Gastrocnemius medialis (tissue), 4 donors: ENCODE data around the gene PCSK1.

Experiments used
- CTCF ChIP-seq, 5 experiments: fragments of 450-650 bp in 3 of 5; fragments of 200-600 bp in 2 of 5; sonication (generic) in 2 of 5; IDR thresholded peaks in 4 of 5; conservative IDR thresholded peaks in 1 of 5; 1 replicate in 4 of 5; 2 replicates in 1 of 5; pipeline ENCODE4 v1.5.1; 2016 to 2019; ENCODE audit warnings: antibody characterized with exemption in 5 of 5, mild to moderate bottlenecking in 3 of 5, moderate library complexity in 3 of 5
- POLR2A ChIP-seq, 2 donors: fragments of 450-650 bp; IDR thresholded peaks; one replicate each; pipeline ENCODE4 v1.6.1; 2017; ENCODE audit warnings: antibody characterized with exemption in 2 of 2, mild to moderate bottlenecking in 2 of 2, moderate library complexity in 2 of 2

- TF ChIP-seq CTCF (IDR thresholded peaks at IDR 0.05 in 4 of 5, conservative IDR thresholded peaks at IDR 0.05 in 1 of 5) (no peak), POLR2A (IDR thresholded peaks at IDR 0.05) (no peak)
These were observed 25.6 kb downstream of the PCSK1 start for GRCh38 chr5:96407436-96407835.
